WTC11 (cell line): ENCODE measurements around the gene ARAP2. TPM values are rescaled to one million over a fixed set of nuclear protein-coding genes. Genes with fewer than 3 reads are reported as not detected.

Experiments
- ATAC-seq: fragments of 200-7000 bp; cut with Tn5 transposase; 2 replicates; pipeline ENCODE4 v1.10.0; 2021; ENCODE audit warnings: mild to moderate bottlenecking, moderate library complexity
- CTCF ChIA-PET: fragments of 300-600 bp; sonication (Branson Sonifier 250); formaldehyde crosslinking; loops from one replicate; lab custom pipeline; 2021; ENCODE audit warnings: antibody characterized with exemption; lab: Charles Lee
- POLR2A ChIA-PET: fragments of 350-600 bp; sonication (Branson Sonifier 250); formaldehyde crosslinking; loops from one replicate; lab custom pipeline; 2021; ENCODE audit warnings: antibody characterized with exemption; lab: Charles Lee
- DNase-seq: peaks from one replicate; pipeline ENCODE4 v3.0.0; 2021; ENCODE audit warnings: low spot score
- H3K27ac Mint-ChIP-seq: 2 replicates; pipeline ENCODE4 v1.8.0; 2021; ENCODE audit warnings: mixed read lengths
- H3K27me3 Mint-ChIP-seq: 2 replicates; pipeline ENCODE4 v1.8.0; 2021; ENCODE audit warnings: low read depth, mild to moderate bottlenecking, moderate library complexity, mixed read lengths
- H3K36me3 Mint-ChIP-seq: 2 replicates; pipeline ENCODE4 v1.8.0; 2021; ENCODE audit warnings: mixed read lengths
- H3K4me1 Mint-ChIP-seq: 2 replicates; pipeline ENCODE4 v1.8.0; 2022; ENCODE audit warnings: mixed read lengths
- H3K4me3 Mint-ChIP-seq: 2 replicates; pipeline ENCODE4 v1.8.0; 2021; ENCODE audit warnings: mild to moderate bottlenecking, moderate library complexity, mixed read lengths
- H3K9me3 Mint-ChIP-seq: 2 replicates; pipeline ENCODE4 v1.8.0; 2021; ENCODE audit warnings: mixed read lengths
- E2F1 ChIP-seq: sonication (generic); formaldehyde crosslinking; IDR thresholded peaks from 2 replicates; pipeline ENCODE4 v1.8.0; 2022; ENCODE audit warnings: mild to moderate bottlenecking, missing genetic modification reagents
- FOXJ3 ChIP-seq: sonication (generic); formaldehyde crosslinking; IDR thresholded peaks from 2 replicates; pipeline ENCODE4 v1.9.0; 2021; ENCODE audit warnings: missing genetic modification reagents, mild to moderate bottlenecking, borderline replicate concordance
- FOXP1 ChIP-seq: sonication (generic); formaldehyde crosslinking; IDR thresholded peaks from 2 replicates; pipeline ENCODE4 v1.8.0; 2022; ENCODE audit warnings: missing genetic modification reagents, mild to moderate bottlenecking, moderate library complexity, borderline replicate concordance
- GABPB1 ChIP-seq: sonication (generic); formaldehyde crosslinking; IDR thresholded peaks from 2 replicates; pipeline ENCODE4 v1.8.1; 2023; ENCODE audit warnings: mild to moderate bottlenecking, missing genetic modification reagents
- KAT7 ChIP-seq: sonication (generic); formaldehyde crosslinking; IDR thresholded peaks from 2 replicates; pipeline ENCODE4 v1.8.1; 2023; ENCODE audit warnings: missing genetic modification reagents, mild to moderate bottlenecking, borderline replicate concordance
- NFE2L1 ChIP-seq: sonication (generic); formaldehyde crosslinking; IDR thresholded peaks from 2 replicates; pipeline ENCODE4 v1.8.1; 2023; ENCODE audit warnings: missing genetic modification reagents
- NFYB ChIP-seq: sonication (generic); formaldehyde crosslinking; conservative IDR thresholded peaks from 2 replicates; pipeline ENCODE4 v1.8.0; 2022; ENCODE audit warnings: low read depth, missing genetic modification reagents
- NR3C1 ChIP-seq: sonication (generic); formaldehyde crosslinking; conservative IDR thresholded peaks from 2 replicates; pipeline ENCODE4 v1.8.1; 2023; ENCODE audit warnings: low read depth, mild to moderate bottlenecking, missing genetic modification reagents
- PRRX2 ChIP-seq: fragments of 250-450 bp; sonication (Bioruptor Pico); IDR thresholded peaks from 2 replicates; pipeline ENCODE4 v1.8.0; 2021; ENCODE audit warnings: mild to moderate bottlenecking
- SOX15 ChIP-seq: fragments of 250-450 bp; sonication (Bioruptor Pico); IDR thresholded peaks from 2 replicates; pipeline ENCODE4 v1.9.0; 2021; ENCODE audit warnings: mild to moderate bottlenecking
- ZBTB21 ChIP-seq: sonication (generic); formaldehyde crosslinking; IDR thresholded peaks from 2 replicates; pipeline ENCODE4 v1.8.1; 2023; ENCODE audit warnings: mild to moderate bottlenecking, missing genetic modification reagents, borderline replicate concordance
- ZNF219 ChIP-seq: sonication (generic); formaldehyde crosslinking; IDR thresholded peaks from 2 replicates; pipeline ENCODE4 v1.8.0; 2023; ENCODE audit warnings: missing genetic modification reagents, mild to moderate bottlenecking, borderline replicate concordance
- ZNF263 ChIP-seq: sonication (generic); formaldehyde crosslinking; IDR thresholded peaks from 2 replicates; pipeline ENCODE4 v1.8.1; 2022; ENCODE audit warnings: low read depth, mild to moderate bottlenecking, moderate library complexity, missing genetic modification reagents
- ZNF671 ChIP-seq: fragments of 250-450 bp; sonication (Bioruptor Pico); IDR thresholded peaks from 2 replicates; pipeline ENCODE4 v1.8.0; 2021; ENCODE audit warnings: mild to moderate bottlenecking
- total RNA-seq: library from RNA; stranded (reverse); gene quantifications from 3 replicates; pipeline ENCODE4 v1.2.3, GENCODE V29; 2021
- TF ChIP-seq, protein P1 (sequence below): sonication (generic); formaldehyde crosslinking; IDR thresholded peaks from 2 replicates; pipeline ENCODE4 v1.8.1; 2022; ENCODE audit warnings: low read depth, mild to moderate bottlenecking, moderate library complexity, missing genetic modification reagents, borderline replicate concordance
- TF ChIP-seq, protein P2 (sequence below): fragments of 250-450 bp; sonication (Bioruptor Pico); IDR thresholded peaks from 2 replicates; pipeline ENCODE4 v2.1.2; 2022; ENCODE audit warnings: mild to moderate bottlenecking, moderate library complexity
- TF ChIP-seq, protein P3 (sequence below): sonication (generic); formaldehyde crosslinking; IDR thresholded peaks from 2 replicates; pipeline ENCODE4 v1.8.1; 2023; ENCODE audit warnings: mild to moderate bottlenecking, missing genetic modification reagents
- TF ChIP-seq, protein P4 (sequence below): sonication (generic); formaldehyde crosslinking; IDR thresholded peaks from 2 replicates; pipeline ENCODE4 v1.8.0; 2023; ENCODE audit warnings: mild to moderate bottlenecking, missing genetic modification reagents
- TF ChIP-seq, protein P5 (sequence below): fragments of 250-450 bp; sonication (Bioruptor Pico); IDR thresholded peaks from 2 replicates; pipeline ENCODE4 v1.9.0; 2021; ENCODE audit warnings: mild to moderate bottlenecking, borderline replicate concordance

Gene ARAP2
- total RNA-seq, 1 experiment from 2014 or later, result 1.0 TPM

- ChIA-PET CTCF (no interaction called here), POLR2A (no interaction called here)
- TF ChIP-seq FOXJ3 (CRISPR knock-in tag) (no peak), ZNF219 (CRISPR knock-in tag) (no peak), NFE2L1 (CRISPR knock-in tag) (no peak), FOXP1 (CRISPR knock-in tag) (no peak)
- TF ChIP-seq, protein P1, sequence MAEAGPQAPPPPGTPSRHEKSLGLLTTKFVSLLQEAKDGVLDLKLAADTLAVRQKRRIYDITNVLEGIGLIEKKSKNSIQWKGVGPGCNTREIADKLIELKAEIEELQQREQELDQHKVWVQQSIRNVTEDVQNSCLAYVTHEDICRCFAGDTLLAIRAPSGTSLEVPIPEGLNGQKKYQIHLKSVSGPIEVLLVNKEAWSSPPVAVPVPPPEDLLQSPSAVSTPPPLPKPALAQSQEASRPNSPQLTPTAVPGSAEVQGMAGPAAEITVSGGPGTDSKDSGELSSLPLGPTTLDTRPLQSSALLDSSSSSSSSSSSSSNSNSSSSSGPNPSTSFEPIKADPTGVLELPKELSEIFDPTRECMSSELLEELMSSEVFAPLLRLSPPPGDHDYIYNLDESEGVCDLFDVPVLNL (CRISPR knock-in tag), result no peak
- TF ChIP-seq, protein P2, sequence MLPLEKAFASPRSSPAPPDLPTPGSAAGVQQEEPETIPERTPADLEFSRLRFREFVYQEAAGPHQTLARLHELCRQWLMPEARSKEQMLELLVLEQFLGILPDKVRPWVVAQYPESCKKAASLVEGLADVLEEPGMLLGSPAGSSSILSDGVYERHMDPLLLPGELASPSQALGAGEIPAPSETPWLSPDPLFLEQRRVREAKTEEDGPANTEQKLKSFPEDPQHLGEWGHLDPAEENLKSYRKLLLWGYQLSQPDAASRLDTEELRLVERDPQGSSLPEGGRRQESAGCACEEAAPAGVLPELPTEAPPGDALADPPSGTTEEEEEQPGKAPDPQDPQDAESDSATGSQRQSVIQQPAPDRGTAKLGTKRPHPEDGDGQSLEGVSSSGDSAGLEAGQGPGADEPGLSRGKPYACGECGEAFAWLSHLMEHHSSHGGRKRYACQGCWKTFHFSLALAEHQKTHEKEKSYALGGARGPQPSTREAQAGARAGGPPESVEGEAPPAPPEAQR (CRISPR knock-in tag), result no peak
- Mint-ChIP-seq H3K36me3 (no peaks in the 10 kb centered on the region), H3K27me3 (no peaks in the 10 kb centered on the region), H3K4me1 (peaks cover 5% of the 10 kb centered on the region; the same call in 1 of the 2 replicates), H3K9me3 (no peaks in the 10 kb centered on the region), H3K4me3 (no peak overlapping the region), H3K27ac (no peak overlapping the region)
- no peak for DNase-seq
- peak; percentile 98 for ATAC-seq
Observed at GRCh38 chr4:36280555-36280954, 36.2 kb upstream of the ARAP2 start.

DNA sequence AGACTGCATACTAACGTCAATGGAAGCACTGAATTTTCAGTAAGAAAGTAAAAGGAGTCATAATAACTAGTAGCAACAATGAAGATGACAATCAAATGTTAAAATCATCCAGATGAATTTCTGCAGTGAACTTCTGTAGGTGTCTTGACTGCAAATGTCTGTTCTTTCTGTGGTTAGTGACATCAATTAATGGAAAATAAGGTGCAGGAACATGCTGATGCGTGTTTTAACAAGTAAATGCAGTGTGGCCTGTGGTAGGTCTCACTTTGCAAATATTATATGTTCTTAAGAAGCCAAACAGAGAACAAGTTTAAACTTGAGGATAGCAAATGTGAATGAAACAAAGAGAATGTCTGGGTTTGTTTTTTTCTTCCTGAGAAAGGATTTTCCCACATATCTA lies 34.5 kb upstream of the ARAP2 start:
- no peak overlapping the region for H3K4me3 Mint-ChIP-seq
- ATAC-seq, result no peak
- no peak for DNase-seq
- POLR2A ChIA-PET, result no interaction called here
- H3K4me1 Mint-ChIP-seq, result peaks cover 5% of the 10 kb centered on the region; the same call in 1 of the 2 replicates
- H3K9me3 Mint-ChIP-seq, result no peaks in the 10 kb centered on the region
- H3K36me3 Mint-ChIP-seq, result no peaks in the 10 kb centered on the region
- H3K27ac Mint-ChIP-seq, result no peak overlapping the region
- CTCF ChIA-PET, result no interaction called here
- no peaks in the 10 kb centered on the region for H3K27me3 Mint-ChIP-seq
- TF ChIP-seq GABPB1 (CRISPR knock-in tag) (no peak), ZNF219 (CRISPR knock-in tag) (no peak), FOXP1 (CRISPR knock-in tag) (no peak), NFYB (no peak), ZNF263 (CRISPR knock-in tag) (no peak)
- TF ChIP-seq, protein P3, sequence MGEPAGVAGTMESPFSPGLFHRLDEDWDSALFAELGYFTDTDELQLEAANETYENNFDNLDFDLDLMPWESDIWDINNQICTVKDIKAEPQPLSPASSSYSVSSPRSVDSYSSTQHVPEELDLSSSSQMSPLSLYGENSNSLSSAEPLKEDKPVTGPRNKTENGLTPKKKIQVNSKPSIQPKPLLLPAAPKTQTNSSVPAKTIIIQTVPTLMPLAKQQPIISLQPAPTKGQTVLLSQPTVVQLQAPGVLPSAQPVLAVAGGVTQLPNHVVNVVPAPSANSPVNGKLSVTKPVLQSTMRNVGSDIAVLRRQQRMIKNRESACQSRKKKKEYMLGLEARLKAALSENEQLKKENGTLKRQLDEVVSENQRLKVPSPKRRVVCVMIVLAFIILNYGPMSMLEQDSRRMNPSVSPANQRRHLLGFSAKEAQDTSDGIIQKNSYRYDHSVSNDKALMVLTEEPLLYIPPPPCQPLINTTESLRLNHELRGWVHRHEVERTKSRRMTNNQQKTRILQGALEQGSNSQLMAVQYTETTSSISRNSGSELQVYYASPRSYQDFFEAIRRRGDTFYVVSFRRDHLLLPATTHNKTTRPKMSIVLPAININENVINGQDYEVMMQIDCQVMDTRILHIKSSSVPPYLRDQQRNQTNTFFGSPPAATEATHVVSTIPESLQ, result no peak

- H3K36me3 Mint-ChIP-seq, result no peaks in the 10 kb centered on the region
- ChIA-PET CTCF (no interaction called here), POLR2A (no interaction called here)
- H3K9me3 Mint-ChIP-seq, result no peaks in the 10 kb centered on the region
- no peak overlapping the region for H3K27ac Mint-ChIP-seq
- H3K27me3 Mint-ChIP-seq, result no peaks in the 10 kb centered on the region
- H3K4me1 Mint-ChIP-seq, result peaks cover 8% of the 10 kb centered on the region
- DNase-seq (no peak), ATAC-seq (no peak)
- H3K4me3 Mint-ChIP-seq, result no peak overlapping the region
- TF ChIP-seq PRRX2 (no peak), ZBTB21 (CRISPR knock-in tag) (no peak), E2F1 (CRISPR knock-in tag) (no peak), NR3C1 (CRISPR knock-in tag) (no peak), SOX15 (CRISPR knock-in tag) (no peak), ZNF671 (CRISPR knock-in tag) (no peak), KAT7 (no peak)
- TF ChIP-seq, protein P4, sequence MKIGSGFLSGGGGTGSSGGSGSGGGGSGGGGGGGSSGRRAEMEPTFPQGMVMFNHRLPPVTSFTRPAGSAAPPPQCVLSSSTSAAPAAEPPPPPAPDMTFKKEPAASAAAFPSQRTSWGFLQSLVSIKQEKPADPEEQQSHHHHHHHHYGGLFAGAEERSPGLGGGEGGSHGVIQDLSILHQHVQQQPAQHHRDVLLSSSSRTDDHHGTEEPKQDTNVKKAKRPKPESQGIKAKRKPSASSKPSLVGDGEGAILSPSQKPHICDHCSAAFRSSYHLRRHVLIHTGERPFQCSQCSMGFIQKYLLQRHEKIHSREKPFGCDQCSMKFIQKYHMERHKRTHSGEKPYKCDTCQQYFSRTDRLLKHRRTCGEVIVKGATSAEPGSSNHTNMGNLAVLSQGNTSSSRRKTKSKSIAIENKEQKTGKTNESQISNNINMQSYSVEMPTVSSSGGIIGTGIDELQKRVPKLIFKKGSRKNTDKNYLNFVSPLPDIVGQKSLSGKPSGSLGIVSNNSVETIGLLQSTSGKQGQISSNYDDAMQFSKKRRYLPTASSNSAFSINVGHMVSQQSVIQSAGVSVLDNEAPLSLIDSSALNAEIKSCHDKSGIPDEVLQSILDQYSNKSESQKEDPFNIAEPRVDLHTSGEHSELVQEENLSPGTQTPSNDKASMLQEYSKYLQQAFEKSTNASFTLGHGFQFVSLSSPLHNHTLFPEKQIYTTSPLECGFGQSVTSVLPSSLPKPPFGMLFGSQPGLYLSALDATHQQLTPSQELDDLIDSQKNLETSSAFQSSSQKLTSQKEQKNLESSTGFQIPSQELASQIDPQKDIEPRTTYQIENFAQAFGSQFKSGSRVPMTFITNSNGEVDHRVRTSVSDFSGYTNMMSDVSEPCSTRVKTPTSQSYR (CRISPR knock-in tag), result no peak
- TF ChIP-seq, protein P5, sequence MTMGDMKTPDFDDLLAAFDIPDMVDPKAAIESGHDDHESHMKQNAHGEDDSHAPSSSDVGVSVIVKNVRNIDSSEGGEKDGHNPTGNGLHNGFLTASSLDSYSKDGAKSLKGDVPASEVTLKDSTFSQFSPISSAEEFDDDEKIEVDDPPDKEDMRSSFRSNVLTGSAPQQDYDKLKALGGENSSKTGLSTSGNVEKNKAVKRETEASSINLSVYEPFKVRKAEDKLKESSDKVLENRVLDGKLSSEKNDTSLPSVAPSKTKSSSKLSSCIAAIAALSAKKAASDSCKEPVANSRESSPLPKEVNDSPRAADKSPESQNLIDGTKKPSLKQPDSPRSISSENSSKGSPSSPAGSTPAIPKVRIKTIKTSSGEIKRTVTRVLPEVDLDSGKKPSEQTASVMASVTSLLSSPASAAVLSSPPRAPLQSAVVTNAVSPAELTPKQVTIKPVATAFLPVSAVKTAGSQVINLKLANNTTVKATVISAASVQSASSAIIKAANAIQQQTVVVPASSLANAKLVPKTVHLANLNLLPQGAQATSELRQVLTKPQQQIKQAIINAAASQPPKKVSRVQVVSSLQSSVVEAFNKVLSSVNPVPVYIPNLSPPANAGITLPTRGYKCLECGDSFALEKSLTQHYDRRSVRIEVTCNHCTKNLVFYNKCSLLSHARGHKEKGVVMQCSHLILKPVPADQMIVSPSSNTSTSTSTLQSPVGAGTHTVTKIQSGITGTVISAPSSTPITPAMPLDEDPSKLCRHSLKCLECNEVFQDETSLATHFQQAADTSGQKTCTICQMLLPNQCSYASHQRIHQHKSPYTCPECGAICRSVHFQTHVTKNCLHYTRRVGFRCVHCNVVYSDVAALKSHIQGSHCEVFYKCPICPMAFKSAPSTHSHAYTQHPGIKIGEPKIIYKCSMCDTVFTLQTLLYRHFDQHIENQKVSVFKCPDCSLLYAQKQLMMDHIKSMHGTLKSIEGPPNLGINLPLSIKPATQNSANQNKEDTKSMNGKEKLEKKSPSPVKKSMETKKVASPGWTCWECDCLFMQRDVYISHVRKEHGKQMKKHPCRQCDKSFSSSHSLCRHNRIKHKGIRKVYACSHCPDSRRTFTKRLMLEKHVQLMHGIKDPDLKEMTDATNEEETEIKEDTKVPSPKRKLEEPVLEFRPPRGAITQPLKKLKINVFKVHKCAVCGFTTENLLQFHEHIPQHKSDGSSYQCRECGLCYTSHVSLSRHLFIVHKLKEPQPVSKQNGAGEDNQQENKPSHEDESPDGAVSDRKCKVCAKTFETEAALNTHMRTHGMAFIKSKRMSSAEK, result no peak
Observed at GRCh38 chr4:36277533-36277932, 33.2 kb upstream of the ARAP2 start.
